Left lung (tissue), 10 donors: ENCODE data around the gene USP12. TPM values are rescaled to one million over a fixed set of nuclear protein-coding genes. Genes with fewer than 3 reads are reported as not detected.
A peak's percentile ranks its signal among the peaks of the same experiment; 100 is the strongest.

Experiments
- ATAC-seq: fragments of 200-7000 bp; cut with Tn5 transposase; one replicate; pipeline ENCODE4 v1.9.1; 2020; ENCODE audit warnings: moderate library complexity
- DNase-seq, 4 donors: peaks; one replicate each; pipeline ENCODE4 v3.0.0-alpha.2; 2013 to 2020
- H3K27ac ChIP-seq, 2 donors: fragments of 200-600 bp; sonication (generic) in 1 of 2; one replicate each; pipeline versions ENCODE4 v1.5.0 to v1.8.0; 2020 to 2021
- H3K27me3 ChIP-seq, 2 donors: fragments of 200-600 bp; sonication (generic) in 1 of 2; one replicate each; pipeline versions ENCODE4 v1.5.0 to v1.8.0; 2020 to 2021
- H3K36me3 ChIP-seq, 2 donors: fragments of 200-600 bp; sonication (generic) in 1 of 2; one replicate each; pipeline versions ENCODE4 v1.5.0 to v1.8.0; 2020 to 2021
- H3K4me1 ChIP-seq, 2 donors: fragments of 200-600 bp; one replicate each; pipeline ENCODE4 v1.8.0; 2021
- H3K4me3 ChIP-seq, 2 donors: fragments of 200-600 bp; sonication (generic) in 1 of 2; one replicate each; pipeline versions ENCODE4 v1.5.0 to v1.8.0; 2020 to 2021; ENCODE audit warnings: mild to moderate bottlenecking in 1 of 2
- H3K9me3 ChIP-seq, 2 donors: fragments of 200-600 bp; sonication (generic) in 1 of 2; one replicate each; pipeline versions ENCODE4 v1.5.0 to v1.8.0; 2020 to 2021
- intact Hi-C, 2 donors: fragments of 100-400 bp; cut with DNase I; formaldehyde crosslinking; loops; one replicate each; pipeline versions ENCODE4 v1.11.2 to v1.14.2; 2022
- polyA plus RNA-seq, 6 donors: library from polyadenylated mRNA; unstranded; fragments of 120-200 nt; gene quantifications; one replicate each; pipeline ENCODE4 v1.2.1, GENCODE V29; 2013; ENCODE audit not compliant: insufficient read length in 6 of 6
- total RNA-seq, 2 donors: library from RNA; stranded (reverse); fragmentation: NEBNext Ultra II Directional; extraction: Animal tissue kit (Norgen Biotek cat#: 25700); gene quantifications; one replicate each; pipeline ENCODE4 v1.2.1, GENCODE V29; 2021
- TF ChIP-seq, protein P1 (sequence below), 2 donors: fragments of 200-600 bp; sonication (generic) in 1 of 2; IDR thresholded peaks; one replicate each; pipeline versions ENCODE4 v1.5.0 to v1.8.0; 2021; ENCODE audit warnings: antibody characterized with exemption in 2 of 2
- donor health status: DM: no; HTN: yes; CAD: no.
- donor health status: DM: no; HTN: no; CAD: no.

The USP12 gene
- total and polyA plus RNA-seq, 8 donors: 22.8 to 44.4 (median 38.8) TPM

DNA sequence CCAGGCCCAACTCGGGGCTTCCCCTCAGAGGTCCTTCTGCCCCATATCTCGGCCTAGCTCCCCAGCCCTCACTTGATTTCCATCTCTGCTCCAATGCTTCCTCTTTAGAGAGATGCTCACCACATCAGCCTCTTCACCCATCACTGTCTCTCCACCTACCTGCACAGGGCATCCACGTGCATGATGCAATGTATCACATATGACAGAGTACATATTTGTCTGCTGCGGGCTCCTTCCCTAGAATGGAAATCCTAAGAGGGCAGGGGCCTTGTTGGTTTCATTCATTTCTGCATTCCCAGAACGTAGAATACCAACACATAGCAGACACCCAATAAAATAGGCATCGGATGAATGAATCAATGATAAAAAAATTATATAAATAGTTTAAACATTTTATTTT lies 130.3 kb downstream of the USP12 start:
- H3K27me3 ChIP-seq: no peaks in the 10 kb centered on the region

DNA sequence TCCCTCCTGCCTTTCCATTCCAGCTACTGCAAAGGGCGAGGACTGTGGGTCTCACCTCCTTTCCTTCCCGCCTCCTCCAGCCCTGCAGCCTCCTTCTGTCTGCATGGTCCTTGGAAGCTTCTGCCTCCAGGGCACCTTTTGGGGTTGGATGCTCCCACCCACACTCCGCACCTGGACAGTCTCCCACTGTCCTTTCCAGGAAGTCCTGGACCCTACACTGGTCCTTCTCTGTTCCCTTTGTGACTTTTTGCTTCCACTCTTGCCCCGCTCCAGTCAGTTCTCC lies 130.8 kb downstream of the USP12 start:
- TF ChIP-seq, protein P1, sequence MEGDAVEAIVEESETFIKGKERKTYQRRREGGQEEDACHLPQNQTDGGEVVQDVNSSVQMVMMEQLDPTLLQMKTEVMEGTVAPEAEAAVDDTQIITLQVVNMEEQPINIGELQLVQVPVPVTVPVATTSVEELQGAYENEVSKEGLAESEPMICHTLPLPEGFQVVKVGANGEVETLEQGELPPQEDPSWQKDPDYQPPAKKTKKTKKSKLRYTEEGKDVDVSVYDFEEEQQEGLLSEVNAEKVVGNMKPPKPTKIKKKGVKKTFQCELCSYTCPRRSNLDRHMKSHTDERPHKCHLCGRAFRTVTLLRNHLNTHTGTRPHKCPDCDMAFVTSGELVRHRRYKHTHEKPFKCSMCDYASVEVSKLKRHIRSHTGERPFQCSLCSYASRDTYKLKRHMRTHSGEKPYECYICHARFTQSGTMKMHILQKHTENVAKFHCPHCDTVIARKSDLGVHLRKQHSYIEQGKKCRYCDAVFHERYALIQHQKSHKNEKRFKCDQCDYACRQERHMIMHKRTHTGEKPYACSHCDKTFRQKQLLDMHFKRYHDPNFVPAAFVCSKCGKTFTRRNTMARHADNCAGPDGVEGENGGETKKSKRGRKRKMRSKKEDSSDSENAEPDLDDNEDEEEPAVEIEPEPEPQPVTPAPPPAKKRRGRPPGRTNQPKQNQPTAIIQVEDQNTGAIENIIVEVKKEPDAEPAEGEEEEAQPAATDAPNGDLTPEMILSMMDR (IDR thresholded peaks at IDR 0.05): no peak
- H3K27me3 ChIP-seq: no peaks in the 10 kb centered on the region
- DNase-seq (no peak), ATAC-seq (no peak)
- H3K4me3 ChIP-seq: no peak overlapping the region
- no peaks in the 10 kb centered on the region for H3K4me1 ChIP-seq
- H3K9me3 ChIP-seq: no peaks in the 10 kb centered on the region
- no peaks in the 10 kb centered on the region for H3K36me3 ChIP-seq
- no peak overlapping the region for H3K27ac ChIP-seq
- intact Hi-C loops: no loop called here

More for the DNA sequence above, 130.3 kb downstream of the USP12 start:
- Histone ChIP-seq H3K4me3 (no peak overlapping the region), H3K4me1 (no peaks in the 10 kb centered on the region), H3K27ac (no peak overlapping the region), H3K36me3 (no peaks in the 10 kb centered on the region), H3K9me3 (no peaks in the 10 kb centered on the region)
- DNase-seq (no peak), ATAC-seq (no peak)
- TF ChIP-seq, protein P1 (IDR thresholded peaks at IDR 0.05): no peak
- intact Hi-C loops: no loop called here

DNA sequence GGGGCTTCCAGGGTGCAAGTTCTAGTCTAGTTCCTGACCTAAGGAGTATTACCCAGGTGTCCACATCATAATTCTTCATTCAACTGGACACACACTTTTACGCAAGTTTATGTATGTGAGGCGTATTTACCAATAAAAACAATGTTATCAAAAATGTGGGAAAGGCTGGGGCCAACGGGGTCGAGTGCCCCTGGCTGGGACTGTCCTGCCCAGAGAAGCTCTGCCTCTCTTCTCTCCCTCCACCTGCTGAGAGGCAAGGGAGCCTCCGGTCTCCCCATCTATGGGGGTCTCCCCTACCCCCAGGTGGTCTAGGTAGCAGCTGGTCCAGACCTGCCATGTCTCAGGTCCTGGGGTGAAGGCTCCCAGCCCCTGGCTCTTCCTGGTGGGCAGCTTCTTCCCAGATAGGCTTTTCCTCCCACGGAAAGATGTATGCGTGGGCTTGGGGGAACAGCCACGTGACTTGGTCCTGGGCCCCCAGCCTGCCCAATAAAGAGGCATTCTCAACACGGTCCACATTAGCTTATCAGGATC lies 132.4 kb downstream of the USP12 start:
- no peak overlapping the region for H3K27ac ChIP-seq
- H3K9me3 ChIP-seq: no peaks in the 10 kb centered on the region
- no peak for DNase-seq
- intact Hi-C loops: no loop called here
- H3K4me1 ChIP-seq: no peaks in the 10 kb centered on the region
- TF ChIP-seq, protein P1 (IDR thresholded peaks at IDR 0.05): no peak
- H3K27me3 ChIP-seq: peaks cover 0 to 12% of the 10 kb centered on the region in 2 donors
- no peak for ATAC-seq
- no peak overlapping the region for H3K4me3 ChIP-seq
- no peaks in the 10 kb centered on the region for H3K36me3 ChIP-seq

DNA sequence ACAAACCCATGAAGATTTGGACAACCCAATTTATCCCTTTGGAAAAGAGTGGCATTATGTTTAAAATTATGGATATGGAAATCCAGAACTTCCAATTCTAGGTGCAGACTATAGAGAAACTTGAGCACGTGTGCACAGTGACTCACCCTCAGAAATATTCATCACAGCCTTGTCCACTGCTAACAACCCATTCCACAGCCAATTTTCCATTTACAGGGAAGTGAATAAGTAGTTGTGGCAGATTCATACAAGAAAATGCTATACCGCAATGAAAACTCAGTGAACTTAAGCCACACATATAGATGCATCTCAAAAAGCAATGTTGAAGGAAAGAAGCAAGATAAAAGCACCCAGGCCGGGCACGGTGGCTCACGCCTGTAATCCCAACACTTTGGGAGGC lies 133.3 kb downstream of the USP12 start:
- peaks cover 0 to 12% of the 10 kb centered on the region in 2 donors for H3K27me3 ChIP-seq
- ATAC-seq (peak; percentile 72), DNase-seq (no peak)
- intact Hi-C loops: no loop called here
- no peak overlapping the region for H3K4me3 ChIP-seq
- H3K36me3 ChIP-seq: no peaks in the 10 kb centered on the region
- TF ChIP-seq, protein P1 (IDR thresholded peaks at IDR 0.05): no peak
- H3K9me3 ChIP-seq: no peaks in the 10 kb centered on the region
- no peak overlapping the region for H3K27ac ChIP-seq
- no peaks in the 10 kb centered on the region for H3K4me1 ChIP-seq

DNA sequence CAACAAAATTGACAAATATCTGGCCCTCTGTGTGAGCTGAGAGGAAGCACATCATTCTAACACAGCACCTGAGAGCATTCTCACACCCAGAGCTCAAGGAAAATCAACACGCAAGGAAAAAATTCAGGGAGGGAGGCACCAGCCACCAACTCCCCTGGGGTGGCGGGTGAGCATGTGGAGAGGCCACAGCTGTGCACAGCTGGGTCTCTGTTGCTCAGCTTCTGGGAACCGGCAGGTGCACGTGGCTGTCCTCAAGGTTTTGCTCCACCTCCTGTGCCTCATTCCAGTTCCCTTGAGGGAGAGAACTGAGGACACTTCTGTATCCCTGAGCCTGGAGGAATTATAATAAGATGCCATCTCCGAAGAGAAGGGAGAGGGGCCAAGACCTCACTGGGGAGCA lies 134.0 kb downstream of the USP12 start:
- H3K27me3 ChIP-seq: peaks cover 0 to 12% of the 10 kb centered on the region in 2 donors
- no peaks in the 10 kb centered on the region for H3K4me1 ChIP-seq
- intact Hi-C loops: no loop called here
- H3K27ac ChIP-seq: no peak overlapping the region
- DNase-seq (no peak), ATAC-seq (no peak)
- H3K9me3 ChIP-seq: no peaks in the 10 kb centered on the region
- H3K36me3 ChIP-seq: no peaks in the 10 kb centered on the region
- TF ChIP-seq, protein P1 (IDR thresholded peaks at IDR 0.05): no peak
- H3K4me3 ChIP-seq: no peak overlapping the region
